GM12891 (cell line): ENCODE results near the gene XPNPEP3.

Experiments used
- POLR2A ChIP-seq: IDR thresholded peaks from 2 replicates; pipeline ENCODE4 v1.6.1; 2011; ENCODE audit warnings: low read depth, low read length, control low read depth
- POLR2AphosphoS5 ChIP-seq: IDR thresholded peaks from 2 replicates; pipeline ENCODE4 v1.6.1; 2011; ENCODE audit warnings: low read depth, low read length, control low read depth
- POU2F2 ChIP-seq: IDR thresholded peaks from 2 replicates; pipeline ENCODE4 v1.6.1; 2011; ENCODE audit warnings: low read depth, mild to moderate bottlenecking, control low read depth, low read length, moderate library complexity
- SPI1 ChIP-seq: IDR thresholded peaks from 2 replicates; pipeline ENCODE4 v1.6.1; 2011; ENCODE audit warnings: low read depth, low read length, control low read depth
- TAF1 ChIP-seq: IDR thresholded peaks from 2 replicates; pipeline ENCODE4 v1.6.1; 2011; ENCODE audit warnings: low read depth, low read length, control low read depth

DNA sequence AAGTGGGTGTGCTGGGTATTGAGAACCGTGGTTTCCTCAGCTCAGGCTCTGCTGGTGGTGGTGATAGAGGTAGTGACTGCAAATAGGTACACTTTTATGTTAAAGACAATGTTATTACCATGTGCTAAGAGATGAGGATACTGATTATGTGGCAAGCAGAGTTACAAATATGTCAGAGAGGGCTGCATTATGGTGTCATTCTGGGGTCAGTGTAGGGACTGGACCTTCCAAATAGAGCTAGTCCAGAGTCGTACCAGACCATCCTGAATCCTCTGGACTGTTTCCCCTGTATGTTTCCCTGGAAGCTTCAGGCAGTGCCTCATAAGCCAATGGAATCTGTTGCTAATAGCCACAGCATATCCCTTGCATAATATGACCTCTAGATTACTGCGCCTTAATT is 5.1 kb downstream of the XPNPEP3 start, which contains the start of gene DNAJB7:
- TF ChIP-seq POLR2A (no peak), POLR2AphosphoS5 (no peak), TAF1 (no peak), SPI1 (no peak), POU2F2 (no peak)
